GM12878 (cell line): ENCODE data around the gene ZNF782. TPM values are rescaled to one million over a fixed set of nuclear protein-coding genes. Genes with fewer than 3 reads are reported as not detected.

Experiments
- BACH1 ChIP-seq: fragments of 450-650 bp; IDR thresholded peaks from 2 replicates; pipeline ENCODE4 v1.6.1; 2017; ENCODE audit warnings: mild to moderate bottlenecking, borderline replicate concordance
- CBFB ChIP-seq: IDR thresholded peaks from 2 replicates; pipeline ENCODE4 v1.6.1; 2016; ENCODE audit warnings: antibody characterized with exemption, low read depth
- FOS ChIP-seq: IDR thresholded peaks from 3 replicates; pipeline ENCODE4 v1.6.1; 2011; ENCODE audit warnings: borderline replicate concordance; ENCODE audit not compliant: insufficient read length; ENCODE audit errors: extremely low read depth
- HCFC1 ChIP-seq: fragments of 150-350 bp; IDR thresholded peaks from 2 replicates; pipeline ENCODE4 v1.6.1; 2014; ENCODE audit warnings: low read length
- KLF5 ChIP-seq: fragments of 450-650 bp; IDR thresholded peaks from 2 replicates; pipeline ENCODE4 v1.6.1; 2014; ENCODE audit warnings: mild to moderate bottlenecking; ENCODE audit not compliant: partially characterized antibody
- MEF2B ChIP-seq: fragments of 450-650 bp; IDR thresholded peaks from 2 replicates; pipeline ENCODE4 v1.6.1; 2018; ENCODE audit warnings: mild to moderate bottlenecking, moderate library complexity; ENCODE audit not compliant: partially characterized antibody, poor library complexity, severe bottlenecking
- MTA2 ChIP-seq: fragments of 450-650 bp; IDR thresholded peaks from 2 replicates; pipeline ENCODE4 v1.6.1; 2016; ENCODE audit warnings: low read depth, mild to moderate bottlenecking, moderate library complexity
- MYB ChIP-seq: fragments of 150-350 bp; IDR thresholded peaks from 2 replicates; pipeline ENCODE4 v1.6.1; 2014; ENCODE audit warnings: mild to moderate bottlenecking, low read depth, low read length, borderline replicate concordance
- NFXL1 ChIP-seq: fragments of 450-650 bp; IDR thresholded peaks from 2 replicates; pipeline ENCODE4 v1.6.1; 2017; ENCODE audit warnings: antibody characterized with exemption, mild to moderate bottlenecking, borderline replicate concordance
- NR2F1 ChIP-seq: fragments of 450-650 bp; conservative IDR thresholded peaks from 2 replicates; pipeline ENCODE4 v1.6.1; 2017; ENCODE audit warnings: mild to moderate bottlenecking
- POLR2A ChIP-seq: IDR thresholded peaks from 2 replicates; pipeline ENCODE4 v1.6.1; 2011; ENCODE audit warnings: low read depth, mild to moderate bottlenecking, low read length
- RAD21 ChIP-seq: IDR thresholded peaks from 2 replicates; pipeline ENCODE4 v1.6.1; 2011; ENCODE audit warnings: mild to moderate bottlenecking, low read depth, low read length, moderate library complexity; ENCODE audit not compliant: insufficient read depth
- SMAD1 ChIP-seq: fragments of 450-650 bp; IDR thresholded peaks from 2 replicates; pipeline ENCODE4 v1.6.1; 2018; ENCODE audit warnings: mild to moderate bottlenecking, low read depth; ENCODE audit not compliant: partially characterized antibody
- SMAD5 ChIP-seq: IDR thresholded peaks from 2 replicates; pipeline ENCODE4 v1.6.1; 2016; ENCODE audit warnings: antibody characterized with exemption, low read depth
- SPI1 ChIP-seq: IDR thresholded peaks from 2 replicates; pipeline ENCODE4 v1.6.1; 2011; ENCODE audit warnings: low read depth, mild to moderate bottlenecking, low read length, moderate library complexity, borderline replicate concordance; ENCODE audit not compliant: insufficient read depth
- TAF1 ChIP-seq: IDR thresholded peaks from 2 replicates; pipeline ENCODE4 v1.6.1; 2011; ENCODE audit warnings: mild to moderate bottlenecking, low read depth, low read length, borderline replicate concordance
- polyA plus RNA-seq, 11 experiments: library from polyadenylated mRNA; depleted of rRNA in 4 of 11; unstranded in 6 of 11; stranded (reverse) in 5 of 11; fragments of >200 nt; fragmentation: Nextera tagmentation in 4 of 11; fragmentation: Illumina TruSeq in 1 of 11; extraction: Ambion mirVana in 4 of 11; extraction: Trizol in 1 of 11; gene quantifications; 1 replicate in 1 of 11; 2 replicates in 10 of 11; pipeline versions ENCODE4 v1.2.1 to v1.2.3, GENCODE V29; 2011 to 2016; ENCODE audit warnings: inconsistent platforms in 2 of 11, missing spikeins in 2 of 11, low read depth in 1 of 11
- total RNA-seq, 4 experiments: library from RNA; depleted of rRNA in 3 of 4; stranded (reverse); fragments of >200 nt in 3 of 4; fragmentation: Illumina TruSeq in 1 of 4; extraction: Trizol in 1 of 4; gene quantifications; 2 replicates each; pipeline versions ENCODE4 v1.2.1 to v1.2.3, GENCODE V29; 2013 to 2021
- TF ChIP-seq, protein P1 (sequence below): IDR thresholded peaks from 2 replicates; pipeline ENCODE4 v1.6.1; 2012; ENCODE audit warnings: improper control_type of control experiment, low read depth, low read length; ENCODE audit not compliant: insufficient replicate concordance
- TF ChIP-seq, protein P2 (sequence below): IDR thresholded peaks from 2 replicates; pipeline ENCODE4 v1.6.1; 2011; ENCODE audit warnings: low read depth, low read length, improper control_type of control experiment, borderline replicate concordance
- TF ChIP-seq, protein P3 (sequence below): fragments of 450-650 bp; IDR thresholded peaks from 2 replicates; pipeline ENCODE4 v1.6.1; 2017; ENCODE audit warnings: mild to moderate bottlenecking
- TF ChIP-seq, protein P4 (sequence below): IDR thresholded peaks from 2 replicates; pipeline ENCODE4 v1.6.1; 2012; ENCODE audit warnings: low read depth, low read length, improper control_type of control experiment
- TF ChIP-seq, protein P5 (sequence below): IDR thresholded peaks from 2 replicates; pipeline ENCODE4 v1.6.1; 2012; ENCODE audit warnings: low read length, inconsistent platforms

Gene ZNF782
- total and polyA plus RNA-seq, 10 of the 15 experiments (the other 5 are each of a cell fraction or from before 2014, with no cell fraction given) = 0.55 to 7.8 (median 4.5) TPM

DNA sequence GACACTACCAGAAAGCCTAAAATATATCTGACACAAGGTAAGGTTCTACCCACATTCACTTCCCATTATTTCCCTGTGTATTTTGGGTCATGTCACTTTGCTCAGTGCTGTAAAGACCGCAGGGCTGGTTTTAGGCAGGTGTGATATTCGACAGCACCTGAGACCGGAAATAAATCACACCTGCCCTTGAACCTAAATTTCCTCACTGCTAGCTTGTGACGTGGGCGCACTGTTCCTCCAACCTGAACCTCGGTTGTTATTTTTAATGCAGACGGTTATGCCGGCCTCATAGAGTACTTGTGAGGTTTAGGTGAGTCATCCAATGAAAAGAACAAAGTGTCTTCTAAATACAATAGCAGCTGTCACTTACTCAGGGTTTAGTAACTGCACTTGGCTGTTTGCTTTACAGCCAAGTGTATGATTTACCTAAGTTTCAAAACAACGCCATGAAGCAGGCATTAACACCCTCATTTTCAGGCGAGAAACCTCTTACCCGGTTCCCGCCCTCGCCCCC, 20.7 kb upstream of the ZNF782 start (continued):
- no peak for TF ChIP-seq FOS
- TF ChIP-seq, protein P1, sequence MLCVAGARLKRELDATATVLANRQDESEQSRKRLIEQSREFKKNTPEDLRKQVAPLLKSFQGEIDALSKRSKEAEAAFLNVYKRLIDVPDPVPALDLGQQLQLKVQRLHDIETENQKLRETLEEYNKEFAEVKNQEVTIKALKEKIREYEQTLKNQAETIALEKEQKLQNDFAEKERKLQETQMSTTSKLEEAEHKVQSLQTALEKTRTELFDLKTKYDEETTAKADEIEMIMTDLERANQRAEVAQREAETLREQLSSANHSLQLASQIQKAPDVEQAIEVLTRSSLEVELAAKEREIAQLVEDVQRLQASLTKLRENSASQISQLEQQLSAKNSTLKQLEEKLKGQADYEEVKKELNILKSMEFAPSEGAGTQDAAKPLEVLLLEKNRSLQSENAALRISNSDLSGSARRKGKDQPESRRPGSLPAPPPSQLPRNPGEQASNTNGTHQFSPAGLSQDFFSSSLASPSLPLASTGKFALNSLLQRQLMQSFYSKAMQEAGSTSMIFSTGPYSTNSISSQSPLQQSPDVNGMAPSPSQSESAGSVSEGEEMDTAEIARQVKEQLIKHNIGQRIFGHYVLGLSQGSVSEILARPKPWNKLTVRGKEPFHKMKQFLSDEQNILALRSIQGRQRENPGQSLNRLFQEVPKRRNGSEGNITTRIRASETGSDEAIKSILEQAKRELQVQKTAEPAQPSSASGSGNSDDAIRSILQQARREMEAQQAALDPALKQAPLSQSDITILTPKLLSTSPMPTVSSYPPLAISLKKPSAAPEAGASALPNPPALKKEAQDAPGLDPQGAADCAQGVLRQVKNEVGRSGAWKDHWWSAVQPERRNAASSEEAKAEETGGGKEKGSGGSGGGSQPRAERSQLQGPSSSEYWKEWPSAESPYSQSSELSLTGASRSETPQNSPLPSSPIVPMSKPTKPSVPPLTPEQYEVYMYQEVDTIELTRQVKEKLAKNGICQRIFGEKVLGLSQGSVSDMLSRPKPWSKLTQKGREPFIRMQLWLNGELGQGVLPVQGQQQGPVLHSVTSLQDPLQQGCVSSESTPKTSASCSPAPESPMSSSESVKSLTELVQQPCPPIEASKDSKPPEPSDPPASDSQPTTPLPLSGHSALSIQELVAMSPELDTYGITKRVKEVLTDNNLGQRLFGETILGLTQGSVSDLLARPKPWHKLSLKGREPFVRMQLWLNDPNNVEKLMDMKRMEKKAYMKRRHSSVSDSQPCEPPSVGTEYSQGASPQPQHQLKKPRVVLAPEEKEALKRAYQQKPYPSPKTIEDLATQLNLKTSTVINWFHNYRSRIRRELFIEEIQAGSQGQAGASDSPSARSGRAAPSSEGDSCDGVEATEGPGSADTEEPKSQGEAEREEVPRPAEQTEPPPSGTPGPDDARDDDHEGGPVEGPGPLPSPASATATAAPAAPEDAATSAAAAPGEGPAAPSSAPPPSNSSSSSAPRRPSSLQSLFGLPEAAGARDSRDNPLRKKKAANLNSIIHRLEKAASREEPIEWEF = no peak
- TF ChIP-seq NFXL1 = no peak
- TF ChIP-seq BACH1 = peak; percentile 48; the same call in 1 of the 2 replicates
- TF ChIP-seq POLR2A = no peak
- TF ChIP-seq SMAD5 = no peak
- peak; percentile 47 for TF ChIP-seq KLF5
- peak; percentile 60 for TF ChIP-seq NR2F1
- TF ChIP-seq HCFC1 = no peak
- peak; percentile 66; the same call in 1 of the 2 replicates for TF ChIP-seq MYB
- peak; percentile 28; the same call in 1 of the 2 replicates for TF ChIP-seq SPI1
- TF ChIP-seq MTA2 = peak; percentile 90
- TF ChIP-seq CBFB = 0 out of 2 replicates have a peak, but pooled peaks have one; percentile 27
- TF ChIP-seq, protein P2, sequence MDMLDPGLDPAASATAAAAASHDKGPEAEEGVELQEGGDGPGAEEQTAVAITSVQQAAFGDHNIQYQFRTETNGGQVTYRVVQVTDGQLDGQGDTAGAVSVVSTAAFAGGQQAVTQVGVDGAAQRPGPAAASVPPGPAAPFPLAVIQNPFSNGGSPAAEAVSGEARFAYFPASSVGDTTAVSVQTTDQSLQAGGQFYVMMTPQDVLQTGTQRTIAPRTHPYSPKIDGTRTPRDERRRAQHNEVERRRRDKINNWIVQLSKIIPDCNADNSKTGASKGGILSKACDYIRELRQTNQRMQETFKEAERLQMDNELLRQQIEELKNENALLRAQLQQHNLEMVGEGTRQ = no peak
- peak; percentile 84 for TF ChIP-seq MEF2B
- TF ChIP-seq, protein P3, sequence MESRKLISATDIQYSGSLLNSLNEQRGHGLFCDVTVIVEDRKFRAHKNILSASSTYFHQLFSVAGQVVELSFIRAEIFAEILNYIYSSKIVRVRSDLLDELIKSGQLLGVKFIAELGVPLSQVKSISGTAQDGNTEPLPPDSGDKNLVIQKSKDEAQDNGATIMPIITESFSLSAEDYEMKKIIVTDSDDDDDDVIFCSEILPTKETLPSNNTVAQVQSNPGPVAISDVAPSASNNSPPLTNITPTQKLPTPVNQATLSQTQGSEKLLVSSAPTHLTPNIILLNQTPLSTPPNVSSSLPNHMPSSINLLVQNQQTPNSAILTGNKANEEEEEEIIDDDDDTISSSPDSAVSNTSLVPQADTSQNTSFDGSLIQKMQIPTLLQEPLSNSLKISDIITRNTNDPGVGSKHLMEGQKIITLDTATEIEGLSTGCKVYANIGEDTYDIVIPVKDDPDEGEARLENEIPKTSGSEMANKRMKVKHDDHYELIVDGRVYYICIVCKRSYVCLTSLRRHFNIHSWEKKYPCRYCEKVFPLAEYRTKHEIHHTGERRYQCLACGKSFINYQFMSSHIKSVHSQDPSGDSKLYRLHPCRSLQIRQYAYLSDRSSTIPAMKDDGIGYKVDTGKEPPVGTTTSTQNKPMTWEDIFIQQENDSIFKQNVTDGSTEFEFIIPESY = no peak
- TF ChIP-seq, protein P4, sequence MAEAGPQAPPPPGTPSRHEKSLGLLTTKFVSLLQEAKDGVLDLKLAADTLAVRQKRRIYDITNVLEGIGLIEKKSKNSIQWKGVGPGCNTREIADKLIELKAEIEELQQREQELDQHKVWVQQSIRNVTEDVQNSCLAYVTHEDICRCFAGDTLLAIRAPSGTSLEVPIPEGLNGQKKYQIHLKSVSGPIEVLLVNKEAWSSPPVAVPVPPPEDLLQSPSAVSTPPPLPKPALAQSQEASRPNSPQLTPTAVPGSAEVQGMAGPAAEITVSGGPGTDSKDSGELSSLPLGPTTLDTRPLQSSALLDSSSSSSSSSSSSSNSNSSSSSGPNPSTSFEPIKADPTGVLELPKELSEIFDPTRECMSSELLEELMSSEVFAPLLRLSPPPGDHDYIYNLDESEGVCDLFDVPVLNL = 0 out of 2 replicates have a peak, but pooled peaks have one; percentile 20
- TF ChIP-seq RAD21 = no peak
- TF ChIP-seq, protein P5, sequence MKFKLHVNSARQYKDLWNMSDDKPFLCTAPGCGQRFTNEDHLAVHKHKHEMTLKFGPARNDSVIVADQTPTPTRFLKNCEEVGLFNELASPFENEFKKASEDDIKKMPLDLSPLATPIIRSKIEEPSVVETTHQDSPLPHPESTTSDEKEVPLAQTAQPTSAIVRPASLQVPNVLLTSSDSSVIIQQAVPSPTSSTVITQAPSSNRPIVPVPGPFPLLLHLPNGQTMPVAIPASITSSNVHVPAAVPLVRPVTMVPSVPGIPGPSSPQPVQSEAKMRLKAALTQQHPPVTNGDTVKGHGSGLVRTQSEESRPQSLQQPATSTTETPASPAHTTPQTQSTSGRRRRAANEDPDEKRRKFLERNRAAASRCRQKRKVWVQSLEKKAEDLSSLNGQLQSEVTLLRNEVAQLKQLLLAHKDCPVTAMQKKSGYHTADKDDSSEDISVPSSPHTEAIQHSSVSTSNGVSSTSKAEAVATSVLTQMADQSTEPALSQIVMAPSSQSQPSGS = peak; percentile 83
- no peak for TF ChIP-seq TAF1
- TF ChIP-seq SMAD1 = no peak
